BJ (cell line): ENCODE results near the gene PATJ. TPM values are rescaled to one million over a fixed set of nuclear protein-coding genes. Genes with fewer than 3 reads are reported as not detected.

Source experiments
- CTCF ChIA-PET: fragments of 350-600 bp; formaldehyde crosslinking; extraction: SDS; loops from one replicate; lab custom pipeline; 2021; ENCODE audit warnings: antibody characterized with exemption, inconsistent platforms; lab: Yijun Ruan, JAX
- POLR2A ChIA-PET: fragments of 300-600 bp; sonication (Branson Sonifier 250); formaldehyde crosslinking; extraction: SDS; loops from one replicate; lab custom pipeline; 2021; ENCODE audit warnings: antibody characterized with exemption; lab: Charles Lee
- DNase-seq: peaks from one replicate; pipeline ENCODE4 v3.0.0-alpha.2; 2011; ENCODE audit warnings: low read depth
- H3K27me3 ChIP-seq: 2 replicates; pipeline ENCODE4 v1.6.0; 2011; ENCODE audit warnings: low read length; ENCODE audit not compliant: control insufficient read depth, insufficient read depth
- H3K36me3 ChIP-seq: 2 replicates; pipeline ENCODE4 v1.5.1; 2011; ENCODE audit warnings: low read length; ENCODE audit not compliant: control insufficient read depth, insufficient read depth
- H3K4me3 ChIP-seq: 2 replicates; pipeline ENCODE4 v1.5.1; 2011; ENCODE audit warnings: low read depth, mild to moderate bottlenecking, control low read depth, low read length
- CTCF ChIP-seq: IDR thresholded peaks from 2 replicates; pipeline ENCODE4 v1.5.1; 2011; ENCODE audit warnings: low read depth, mild to moderate bottlenecking, control low read depth, inconsistent platforms, low read length, moderate library complexity; ENCODE audit not compliant: insufficient read depth
- polyA plus RNA-seq: library from polyadenylated mRNA; depleted of rRNA; stranded (reverse); fragments of >200 nt; gene quantifications from 2 replicates; pipeline ENCODE4 v1.2.3, GENCODE V29; 2011

Gene PATJ
- polyA plus RNA-seq, 1 experiment: 3.0 TPM

GRCh38 chr1:61743431-61743705 lies 1.1 kb downstream of the PATJ start:
- no peaks in the 10 kb centered on the region for H3K27me3 ChIP-seq
- H3K36me3 ChIP-seq: no peaks in the 10 kb centered on the region
- no peak for TF ChIP-seq CTCF
- ChIA-PET CTCF (no interaction called here), POLR2A (no interaction called here)
- no peak for DNase-seq
- peak overlapping the region; percentile 78 for H3K4me3 ChIP-seq

- Histone ChIP-seq H3K27me3 (no peaks in the 10 kb centered on the region), H3K4me3 (no peak overlapping the region), H3K36me3 (no peaks in the 10 kb centered on the region)
- ChIA-PET POLR2A (no interaction called here), CTCF (interaction anchor here (0.7 to 2.1 kb wide), 2 partner anchors 10 to 330 kb away, joined by 3 to 7 read pairs; no protein-coding TSS in a partner anchor)
- DNase-seq: no peak
- TF ChIP-seq CTCF: no peak
Observed at GRCh38 chr1:61743716-61744580, 1.7 kb downstream of the PATJ start.

- ChIA-PET POLR2A (no interaction called here), CTCF (no interaction called here)
- no peaks in the 10 kb centered on the region for H3K36me3 ChIP-seq
- no peak overlapping the region for H3K4me3 ChIP-seq
- no peak for DNase-seq
- no peaks in the 10 kb centered on the region for H3K27me3 ChIP-seq
- no peak for TF ChIP-seq CTCF
Observed at GRCh38 chr1:61746813-61747212, 4.5 kb downstream of the PATJ start.

- ChIA-PET CTCF (no interaction called here), POLR2A (no interaction called here)
- DNase-seq: no peak
- Histone ChIP-seq H3K4me3 (no peak overlapping the region), H3K27me3 (no peaks in the 10 kb centered on the region), H3K36me3 (no peaks in the 10 kb centered on the region)
- TF ChIP-seq CTCF: no peak
Observed at GRCh38 chr1:61748566-61748965, 6.3 kb downstream of the PATJ start.

GRCh38 chr1:61749574-61749973 lies 7.3 kb downstream of the PATJ start:
- DNase-seq: no peak
- TF ChIP-seq CTCF: no peak
- ChIA-PET CTCF (no interaction called here), POLR2A (interaction anchor here (0.6 kb wide), 1 partner anchor 76 kb away, joined by 4 read pairs; no protein-coding TSS in a partner anchor)
- Histone ChIP-seq H3K4me3 (no peak overlapping the region), H3K27me3 (no peaks in the 10 kb centered on the region), H3K36me3 (no peaks in the 10 kb centered on the region)
